Tibial nerve (tissue), 4 donors: ENCODE measurements around the gene NCK2. TPM values are rescaled to one million over a fixed set of nuclear protein-coding genes. Genes with fewer than 3 reads are reported as not detected.

Source experiments
- DNase-seq, 2 donors: peaks; one replicate each; pipeline ENCODE4 v3.0.0-alpha.2; 2019; ENCODE audit warnings: low spot score in 2 of 2
- H3K27ac ChIP-seq, 4 donors: fragments of 200-600 bp; sonication (generic) in 3 of 4; one replicate each; pipeline ENCODE4 v1.5.1; 2017 to 2019; ENCODE audit warnings: mild to moderate bottlenecking in 1 of 4
- H3K27me3 ChIP-seq, 2 donors: fragments of 200-600 bp; sonication (generic) in 1 of 2; one replicate each; pipeline versions ENCODE4 v1.5.1 to v1.6.0; 2017 to 2019
- H3K36me3 ChIP-seq, 3 donors: fragments of 200-600 bp; sonication (generic); one replicate each; pipeline ENCODE4 v1.5.1; 2018 to 2019
- H3K4me1 ChIP-seq, 4 donors: fragments of 200-600 bp; sonication (generic) in 3 of 4; one replicate each; pipeline ENCODE4 v1.5.1; 2017 to 2019
- H3K4me3 ChIP-seq, 4 donors: fragments of 200-600 bp; sonication (generic) in 3 of 4; one replicate each; pipeline ENCODE4 v1.5.1; 2017 to 2019; ENCODE audit warnings: mild to moderate bottlenecking in 1 of 4, moderate library complexity in 1 of 4
- H3K9me3 ChIP-seq, 4 donors: fragments of 200-600 bp; sonication (generic) in 3 of 4; one replicate each; pipeline ENCODE4 v1.5.1; 2017 to 2019
- CTCF ChIP-seq, 5 experiments: fragments of 200-600 bp in 3 of 5; fragments of 450-650 bp in 2 of 5; sonication (generic) in 3 of 5; IDR thresholded peaks; one replicate each; pipeline ENCODE4 v1.5.1; 2016 to 2019; ENCODE audit warnings: antibody characterized with exemption in 5 of 5, mild to moderate bottlenecking in 3 of 5, moderate library complexity in 2 of 5
- EP300 ChIP-seq, 2 donors: sonication (generic); formaldehyde crosslinking; IDR thresholded peaks; one replicate each; pipeline ENCODE4 v1.6.1; 2017; ENCODE audit warnings: antibody characterized with exemption in 2 of 2, mild to moderate bottlenecking in 1 of 2
- POLR2A ChIP-seq, 2 donors: fragments of 450-650 bp; IDR thresholded peaks; one replicate each; pipeline ENCODE4 v1.6.1; 2017; ENCODE audit warnings: antibody characterized with exemption in 2 of 2, mild to moderate bottlenecking in 2 of 2, moderate library complexity in 2 of 2
- WGBS, 2 donors: methylation state at CpG; one replicate each; pipeline ENCODE4 v1.1.5; 2018; 5-methylcytosine and 5-hydroxymethylcytosine counted together
- total RNA-seq, 4 donors: library from RNA; depleted of rRNA; stranded (reverse); fragments of >200 nt; gene quantifications; one replicate each; pipeline ENCODE4 v1.1.0, GENCODE V29; 2016

The NCK2 gene
- total RNA-seq, 4 donors from 2014 or later, result 22.6 to 35.9 (median 28.1) TPM

DNA sequence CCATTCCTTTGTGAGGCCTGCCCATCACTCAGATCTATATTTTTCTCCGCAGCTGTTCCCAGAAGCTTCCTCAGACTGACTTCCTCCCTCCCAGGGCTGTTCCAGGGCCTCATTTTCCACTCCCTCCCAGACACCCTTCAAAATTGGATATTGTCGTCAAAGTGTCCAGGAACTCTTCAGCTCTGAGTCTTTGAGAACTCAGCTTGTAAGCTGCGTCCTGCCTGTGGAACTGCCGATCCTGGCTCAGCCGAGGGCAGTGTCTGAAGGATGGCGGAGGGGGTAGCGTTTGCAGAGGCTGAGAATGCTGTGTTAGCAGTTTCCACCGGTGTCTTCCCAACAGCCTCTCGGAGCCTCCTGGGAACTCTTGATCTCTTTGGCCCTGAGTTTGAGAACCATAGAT, 27.1 kb downstream of the NCK2 start:
- peak overlapping the region in 2 of 4 donors; percentile 6 to 20 for H3K27ac ChIP-seq
- peaks cover 0 to 11% (median 0%) of the 10 kb centered on the region in 4 donors for H3K9me3 ChIP-seq
- H3K36me3 ChIP-seq, result peaks cover 0 to 12% (median 0%) of the 10 kb centered on the region in 3 donors
- TF ChIP-seq POLR2A (IDR thresholded peaks at IDR 0.05), result no peak
- TF ChIP-seq EP300 (IDR thresholded peaks at IDR 0.05), result no peak
- no peak for TF ChIP-seq CTCF (IDR thresholded peaks at IDR 0.05)
- 29 to 32% methylated on average over 9 of the region's 9 CpGs for WGBS, 2 donors
- H3K4me1 ChIP-seq, result peaks cover 0 to 51% (median 13%) of the 10 kb centered on the region in 4 donors
- H3K4me3 ChIP-seq, result no peak overlapping the region
- H3K27me3 ChIP-seq, result no peaks in the 10 kb centered on the region
- no peak for DNase-seq

DNA sequence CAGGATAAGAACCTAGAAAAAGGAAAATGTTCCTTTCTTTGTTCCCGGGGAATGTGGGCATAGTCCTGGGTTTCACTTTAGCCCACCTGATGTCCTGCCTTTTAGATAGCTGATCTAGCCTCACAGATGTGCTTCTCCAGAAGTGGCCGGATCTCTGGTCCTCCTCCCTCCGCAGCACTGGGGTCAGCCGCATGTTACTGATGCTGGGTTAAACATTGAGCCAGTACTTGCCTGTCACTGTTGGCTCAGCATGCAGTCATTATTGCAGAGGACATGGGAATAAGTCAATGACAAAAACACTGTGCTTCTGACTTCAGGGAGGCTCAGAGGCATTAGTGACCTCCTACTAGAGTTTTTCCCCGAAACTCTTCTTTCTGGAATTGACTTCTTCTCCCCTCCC, 27.6 kb downstream of the NCK2 start:
- H3K36me3 ChIP-seq, result peaks cover 0 to 11% (median 0%) of the 10 kb centered on the region in 3 donors
- H3K27me3 ChIP-seq, result no peaks in the 10 kb centered on the region
- TF ChIP-seq POLR2A (IDR thresholded peaks at IDR 0.05) (no peak), EP300 (IDR thresholded peaks at IDR 0.05) (no peak), CTCF (IDR thresholded peaks at IDR 0.05) (no peak)
- no peak for DNase-seq
- peaks cover 0 to 11% (median 0%) of the 10 kb centered on the region in 4 donors for H3K9me3 ChIP-seq
- H3K4me3 ChIP-seq, result no peak overlapping the region
- 65 to 71% methylated on average over 5 of the region's 5 CpGs for WGBS, 2 donors
- H3K4me1 ChIP-seq, result peaks cover 0 to 56% (median 15%) of the 10 kb centered on the region in 4 donors
- H3K27ac ChIP-seq, result peak overlapping the region in 2 of 4 donors; percentile 6 to 20

DNA sequence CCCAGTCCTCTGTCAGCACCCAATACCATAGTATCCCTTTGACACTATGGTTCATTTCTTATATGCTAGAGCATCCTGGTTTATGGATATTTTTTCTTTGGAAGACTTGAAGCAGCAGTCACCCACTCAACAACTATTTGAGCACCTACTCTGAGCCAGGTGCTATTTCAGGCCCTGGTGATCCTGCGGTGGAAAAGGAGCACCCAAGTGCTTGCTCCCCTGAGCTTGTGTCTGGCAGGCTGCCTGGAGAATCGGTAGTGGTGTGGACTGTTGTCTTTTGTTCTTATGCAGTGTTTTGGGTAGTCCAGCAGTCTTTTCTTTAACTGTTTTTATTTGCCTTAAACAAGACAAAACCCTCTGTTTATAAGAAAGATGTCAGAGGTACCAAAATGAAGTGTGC, 28.9 kb downstream of the NCK2 start:
- TF ChIP-seq POLR2A (IDR thresholded peaks at IDR 0.05), result no peak
- TF ChIP-seq EP300 (IDR thresholded peaks at IDR 0.05), result no peak
- TF ChIP-seq CTCF (IDR thresholded peaks at IDR 0.05), result no peak
- 14 to 32% methylated on average over 2 of the region's 2 CpGs for WGBS, 2 donors
- no peak overlapping the region for H3K27ac ChIP-seq
- no peaks in the 10 kb centered on the region for H3K36me3 ChIP-seq
- peaks cover 0 to 2% (median 0%) of the 10 kb centered on the region in 4 donors for H3K9me3 ChIP-seq
- no peak overlapping the region for H3K4me3 ChIP-seq
- H3K4me1 ChIP-seq, result peaks cover 0 to 56% (median 19%) of the 10 kb centered on the region in 4 donors
- no peaks in the 10 kb centered on the region for H3K27me3 ChIP-seq
- DNase-seq, result no peak

DNA sequence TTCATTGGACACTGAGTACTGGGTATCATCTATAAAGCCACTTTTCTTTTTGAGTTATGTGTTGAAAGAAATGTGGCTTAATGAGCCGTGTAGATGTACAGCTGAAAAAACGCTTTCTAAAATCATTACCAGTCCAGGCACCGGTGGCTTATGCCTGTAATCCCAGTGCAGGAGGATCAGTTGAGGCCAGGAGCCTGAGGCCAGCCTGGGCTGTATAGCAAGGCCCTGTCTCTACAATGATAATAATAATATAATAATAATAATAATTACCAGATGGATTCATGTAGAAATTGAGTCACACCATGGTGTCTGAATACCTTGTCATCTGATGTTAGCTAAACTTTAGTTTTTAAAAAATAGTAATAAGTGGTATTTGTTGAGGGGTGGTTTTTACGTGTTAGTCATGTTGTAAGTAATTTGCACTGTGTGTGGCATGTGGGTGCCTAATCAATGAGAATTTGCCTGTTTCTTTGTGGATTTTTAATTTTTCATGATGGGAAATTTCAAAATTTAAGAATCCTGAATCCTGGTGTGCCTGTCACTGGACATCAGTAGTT, 30.1 kb downstream of the NCK2 start:
- no peak overlapping the region for H3K27ac ChIP-seq
- peaks cover 0 to 52% (median 20%) of the 10 kb centered on the region in 4 donors for H3K4me1 ChIP-seq
- no peaks in the 10 kb centered on the region for H3K9me3 ChIP-seq
- 81 to 86% methylated on average over 4 of the region's 4 CpGs for WGBS, 2 donors
- no peak overlapping the region for H3K4me3 ChIP-seq
- H3K27me3 ChIP-seq, result no peaks in the 10 kb centered on the region
- TF ChIP-seq POLR2A (IDR thresholded peaks at IDR 0.05) (no peak), EP300 (IDR thresholded peaks at IDR 0.05) (no peak), CTCF (IDR thresholded peaks at IDR 0.05) (no peak)
- H3K36me3 ChIP-seq, result no peaks in the 10 kb centered on the region
- no peak for DNase-seq

- 72 to 73% methylated on average over 9 to 11 of the region's 11 CpGs for WGBS, 2 donors
Observed at GRCh38 chr2:105775809-105776559, 31.3 kb downstream of the NCK2 start.

More at GRCh38 chr2:105775809-105776559, 31.3 kb downstream of the NCK2 start:
- DNase-seq, result no peak
- no peak overlapping the region for H3K4me3 ChIP-seq
- no peaks in the 10 kb centered on the region for H3K27me3 ChIP-seq
- no peaks in the 10 kb centered on the region for H3K9me3 ChIP-seq
- peaks cover 0 to 51% (median 20%) of the 10 kb centered on the region in 4 donors for H3K4me1 ChIP-seq
- no peaks in the 10 kb centered on the region for H3K36me3 ChIP-seq
- TF ChIP-seq EP300 (IDR thresholded peaks at IDR 0.05) (no peak), POLR2A (IDR thresholded peaks at IDR 0.05) (no peak), CTCF (IDR thresholded peaks at IDR 0.05) (no peak)
- H3K27ac ChIP-seq, result no peak overlapping the region
